OCI-M2 (cell line): ENCODE data around the gene CDK5.
A peak's percentile ranks its signal among the peaks of the same experiment; 100 is the strongest.
"Not testable (repeated sequence)": the region's sequence is repeated elsewhere in the genome, so short reads cannot be mapped to it uniquely, and the experiment has no call there.

Source experiments
- DNase-seq: peaks from one replicate; lab custom pipeline; 2025; ENCODE audit not compliant: unreplicated experiment; lab: John Stamatoyannopoulos, UW

Gene CDK5

GRCh38 chr7:151017370-151017952 is 40.2 kb downstream of the CDK5 start:
- no peak for DNase-seq

GRCh38 chr7:151016942-151017341 is 40.8 kb downstream of the CDK5 start:
- DNase-seq, result no peak

GRCh38 chr7:151016505-151016904 is 41.2 kb downstream of the CDK5 start:
- no peak for DNase-seq

- DNase-seq, result no peak
Observed at GRCh38 chr7:151015967-151016366, 41.7 kb downstream of the CDK5 start.

- DNase-seq, result no peak
Observed at GRCh38 chr7:151014950-151015349, 42.7 kb downstream of the CDK5 start.

- DNase-seq, result no peak
Observed at GRCh38 chr7:151013733-151014497, 43.8 kb downstream of the CDK5 start.

GRCh38 chr7:151013356-151013732 is 44.4 kb downstream of the CDK5 start:
- no peak for DNase-seq

- DNase-seq, result no peak
Observed at GRCh38 chr7:151012911-151013347, 44.8 kb downstream of the CDK5 start.

- no peak for DNase-seq
Observed at GRCh38 chr7:151012031-151012692, 45.5 kb downstream of the CDK5 start.

- DNase-seq, result not testable (repeated sequence)
Observed at GRCh38 chr7:151011616-151012015, 46.1 kb downstream of the CDK5 start.

GRCh38 chr7:151011097-151011409 is 46.6 kb downstream of the CDK5 start:
- no peak for DNase-seq

GRCh38 chr7:151010307-151011096 is 47.2 kb downstream of the CDK5 start:
- peak; percentile 90 for DNase-seq

GRCh38 chr7:151010037-151010306 is 47.7 kb downstream of the CDK5 start:
- DNase-seq, result no peak

- no peak for DNase-seq
Observed at GRCh38 chr7:151009327-151010036, 48.2 kb downstream of the CDK5 start.

- peak; percentile 93 for DNase-seq
Observed at GRCh38 chr7:151008511-151009323, 49.0 kb downstream of the CDK5 start.

- DNase-seq, result peak; percentile 94
Observed at GRCh38 chr7:151008143-151008510, 49.6 kb downstream of the CDK5 start.

GRCh38 chr7:151007469-151007898 is 50.2 kb downstream of the CDK5 start:
- no peak for DNase-seq

- no peak for DNase-seq
Observed at GRCh38 chr7:151006590-151007300, 51.0 kb downstream of the CDK5 start.

- DNase-seq, result no peak
Observed at GRCh38 chr7:151005566-151005965, 52.1 kb downstream of the CDK5 start.
